Pulmonary artery endothelial cell (primary cell): ENCODE results near the gene PHF20. TPM values are rescaled to one million over a fixed set of nuclear protein-coding genes. Genes with fewer than 3 reads are reported as not detected.
A peak's percentile ranks its signal among the peaks of the same experiment; 100 is the strongest.
"Not testable (repeated sequence)": the region's sequence is repeated elsewhere in the genome, so short reads cannot be mapped to it uniquely, and the experiment has no call there.

ENCODE experiments used
- DNase-seq: peaks from one replicate; pipeline ENCODE4 v3.0.0-alpha.2; 2011; ENCODE audit warnings: low read depth, low spot score
- total RNA-seq: library from RNA; depleted of rRNA; stranded (reverse); fragments of >200 nt; gene quantifications from 2 replicates; pipeline ENCODE4 v1.2.3, GENCODE V29; 2014

Gene PHF20
- total RNA-seq, 1 donor from 2014 or later: 30.9 TPM

DNA sequence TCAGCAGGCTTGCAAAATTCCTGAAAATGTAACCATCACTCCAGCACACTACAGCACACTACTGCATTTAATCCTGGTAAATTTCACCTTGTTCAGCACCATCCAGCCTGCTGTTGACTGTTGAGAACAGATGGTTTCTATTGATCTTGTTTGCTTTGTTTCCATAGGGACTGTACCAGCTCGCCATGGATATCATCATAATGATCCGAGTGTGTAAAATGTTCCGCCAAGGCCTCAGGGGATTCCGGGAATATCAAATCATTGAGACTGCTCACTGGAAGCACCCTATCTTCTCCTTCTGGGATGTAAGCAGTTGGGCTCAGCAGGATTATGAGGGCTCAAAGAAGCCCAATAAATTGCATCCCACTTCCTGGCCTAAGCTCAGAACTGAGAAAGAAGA, 200.6 kb downstream of the PHF20 start:
- DNase-seq: no peak

DNA sequence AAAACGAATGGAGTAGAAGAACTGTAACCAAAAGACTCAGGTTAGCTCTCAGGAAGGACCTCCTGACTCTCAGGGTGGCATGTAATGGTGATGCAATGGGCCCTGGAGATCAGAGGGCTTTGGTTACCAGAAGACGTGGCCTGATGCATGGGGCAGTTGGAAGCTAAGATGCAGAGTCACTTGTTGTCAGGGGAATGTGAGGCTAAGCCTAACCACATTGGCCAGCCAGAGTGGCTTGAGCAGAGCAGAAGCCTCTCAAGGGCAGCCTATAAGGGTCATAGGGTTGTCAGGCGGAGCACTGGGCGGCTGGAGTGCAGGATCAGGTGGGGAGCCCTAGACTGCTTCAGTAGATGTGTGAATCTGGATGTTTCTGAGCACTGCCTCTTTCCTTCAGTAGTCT, 202.4 kb downstream of the PHF20 start:
- DNase-seq: no peak

GRCh38 chr20:35975576-35976373, 204.0 kb downstream of the PHF20 start:
- no peak for DNase-seq

DNA sequence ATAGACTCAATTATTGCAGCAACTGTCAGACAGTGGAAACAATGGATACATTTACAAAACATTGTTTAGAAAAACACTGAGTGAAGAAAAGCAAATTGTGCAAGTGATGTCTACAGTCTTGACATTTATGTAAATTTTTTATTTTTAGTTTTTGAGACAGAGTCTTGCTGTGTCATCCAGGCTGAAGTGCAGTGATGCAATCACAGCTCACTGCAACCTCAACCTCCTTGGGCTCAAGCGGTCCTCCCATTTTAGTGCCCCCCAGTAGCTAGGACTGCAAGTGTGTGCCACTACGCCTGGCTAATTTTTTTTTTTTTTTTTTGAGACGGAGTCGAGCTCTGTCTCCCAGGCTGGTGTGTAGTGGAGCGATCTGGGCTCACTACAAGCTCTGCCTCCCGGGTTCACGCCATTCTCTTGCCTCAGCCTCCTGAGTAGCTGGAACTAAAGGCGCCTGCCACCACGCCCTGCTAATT, 206.3 kb downstream of the PHF20 start:
- DNase-seq: no peak

DNA sequence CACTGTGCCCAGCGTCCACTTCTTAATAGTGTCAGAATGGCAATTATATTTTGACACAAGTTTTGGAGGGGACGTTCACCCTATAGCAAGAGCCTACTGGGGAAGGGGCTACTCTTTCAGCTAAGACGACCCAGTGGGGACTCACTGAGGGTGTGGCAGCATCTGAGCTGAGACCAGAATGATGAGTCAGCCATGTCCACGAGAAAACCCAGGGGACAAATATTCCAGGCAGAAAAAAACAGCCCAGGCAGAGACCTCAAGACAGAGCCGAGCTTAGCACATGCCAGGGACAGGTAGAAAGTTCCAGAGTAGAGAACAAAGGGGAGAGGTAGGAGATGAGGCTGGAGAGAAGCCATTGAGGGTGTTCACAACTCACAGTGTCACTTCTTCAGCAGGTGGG, 207.7 kb downstream of the PHF20 start:
- DNase-seq: no peak

- no peak for DNase-seq
Measured at GRCh38 chr20:35981969-35982368, 210.2 kb downstream of the PHF20 start.

DNA sequence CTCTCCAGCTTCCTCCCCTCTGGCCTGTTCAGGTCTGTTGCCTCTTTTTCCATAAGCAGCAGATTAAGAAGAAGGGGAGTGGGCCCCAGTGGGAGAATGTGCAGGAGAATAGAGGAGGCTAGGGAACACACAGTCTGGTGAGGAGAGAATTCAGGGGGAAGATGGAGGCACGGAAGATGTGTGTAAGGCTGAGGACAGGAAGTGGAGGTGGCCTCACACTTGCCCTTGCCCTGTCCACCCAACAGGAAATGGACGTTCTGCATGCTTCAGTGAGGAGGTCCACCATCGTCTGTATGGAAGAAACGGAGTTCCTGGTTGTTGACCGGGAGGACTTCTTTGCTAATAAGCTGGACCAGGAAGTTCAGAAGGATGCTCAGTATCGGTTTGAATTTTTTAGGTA, 212.6 kb downstream of the PHF20 start:
- DNase-seq: no peak

- DNase-seq: no peak
Measured at GRCh38 chr20:35985806-35986205, 214.0 kb downstream of the PHF20 start.

- DNase-seq: no peak
Measured at GRCh38 chr20:35988910-35989463, 217.2 kb downstream of the PHF20 start.

- DNase-seq: no peak
Measured at GRCh38 chr20:35991142-35991771, 219.4 kb downstream of the PHF20 start.

DNA sequence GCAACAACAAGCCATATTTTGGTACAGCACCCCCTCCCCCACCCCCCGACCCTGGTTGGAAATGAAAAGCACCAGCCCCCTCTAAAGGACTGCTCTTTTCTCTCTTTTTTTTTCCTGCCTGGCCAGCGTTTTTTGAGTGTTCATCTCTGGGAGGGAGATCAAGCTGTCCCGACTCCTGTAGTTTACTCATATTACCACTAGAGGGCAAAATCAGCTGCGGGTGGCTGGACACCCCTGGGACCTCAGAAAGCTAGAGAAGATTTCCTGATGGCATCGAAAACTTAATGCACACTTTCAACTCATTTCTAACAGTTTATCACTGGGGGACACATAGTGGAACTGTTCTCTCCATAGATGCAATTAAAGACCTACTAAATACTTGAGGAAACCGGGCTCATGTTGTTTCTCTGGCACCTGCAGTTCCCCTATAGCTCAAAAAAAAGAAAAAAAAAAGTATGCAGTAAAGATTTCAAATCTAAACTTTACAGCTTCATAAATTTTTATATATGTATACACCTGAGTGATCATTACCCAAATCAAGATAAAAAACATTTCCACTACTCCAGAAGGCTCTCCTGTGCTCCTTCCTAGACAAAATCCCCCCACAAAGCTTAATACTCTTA, 221.0 kb downstream of the PHF20 start:
- no peak for DNase-seq

DNA sequence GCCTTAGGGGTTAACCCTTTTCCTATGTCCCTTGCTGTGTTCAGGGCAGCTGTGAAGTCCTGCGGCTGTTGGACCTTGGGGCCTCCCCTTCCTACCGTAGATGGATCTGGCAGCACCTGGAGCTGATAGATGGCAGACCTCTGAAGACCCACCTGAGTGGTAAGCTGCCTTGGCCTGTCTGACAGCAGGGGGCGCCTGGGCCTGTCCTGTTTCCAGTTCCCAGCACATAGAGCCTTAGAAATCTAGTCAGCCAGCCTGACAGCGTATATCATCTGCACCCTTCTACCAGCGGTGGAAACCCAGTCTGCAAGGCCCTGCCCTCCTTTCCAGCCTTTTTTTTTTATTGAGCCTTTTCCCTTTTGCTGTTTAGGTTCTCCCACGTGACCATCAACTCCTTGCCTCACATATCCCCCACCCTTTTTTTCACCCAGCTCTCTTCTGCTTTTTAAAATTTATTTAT, 223.2 kb downstream of the PHF20 start:
- peak; percentile 61 for DNase-seq

DNA sequence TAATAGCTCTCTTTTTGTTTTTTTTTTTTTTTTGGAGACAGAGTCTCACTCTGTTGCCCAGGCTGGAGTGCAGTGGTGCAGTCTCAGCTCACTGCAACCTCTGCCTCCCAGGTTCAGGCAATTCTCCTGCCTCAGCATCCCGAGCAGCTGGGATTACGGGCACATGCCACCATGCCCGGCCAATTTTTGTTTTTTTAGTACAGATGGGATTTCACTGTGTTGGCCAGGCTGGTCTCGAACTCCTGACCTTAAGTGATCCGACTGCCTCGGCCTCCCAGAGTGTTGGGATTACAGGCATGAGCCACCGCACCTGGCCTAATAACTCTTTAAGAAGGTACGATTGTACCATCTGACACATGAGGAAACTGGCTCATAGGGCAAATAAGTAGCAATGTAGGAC, 224.7 kb downstream of the PHF20 start:
- not testable (repeated sequence) for DNase-seq

Other genes with a start within 250 kb of the PHF20 start
- not detected in 2 replicates for gene C20orf173, start 242.4 kb upstream of the PHF20 start, total RNA-seq
- 254 and 305 TPM in 2 replicates for gene ERGIC3, start 229.9 kb upstream of the PHF20 start, total RNA-seq
- gene SPAG4, start 156.2 kb upstream of the PHF20 start, total RNA-seq: 6.7 and 13.7 TPM in 2 replicates
- 160 and 166 TPM in 2 replicates for gene CPNE1, start 107.1 kb upstream of the PHF20 start, total RNA-seq
- 64.1 and 70.8 TPM in 2 replicates for gene RBM12, start 107.1 kb upstream of the PHF20 start, total RNA-seq
- gene NFS1, start 72.7 kb upstream of the PHF20 start, total RNA-seq: 22.3 and 48.5 TPM in 2 replicates
- 110 and 266 TPM in 2 replicates for gene ROMO1, start 72.6 kb upstream of the PHF20 start, total RNA-seq
- 247 and 325 TPM in 2 replicates for gene RBM39, start 29.8 kb upstream of the PHF20 start, total RNA-seq
- gene SCAND1, start 182.5 kb downstream of the PHF20 start, total RNA-seq: 80.4 and 82.5 TPM in 2 replicates
- 2.8 and 3.8 TPM in 2 replicates for gene CNBD2, start 196.6 kb downstream of the PHF20 start, total RNA-seq